H9 (cell line): ENCODE data around the gene KLHL3. TPM values are rescaled to one million over a fixed set of nuclear protein-coding genes. Genes with fewer than 3 reads are reported as not detected.

Experiments used
- DNase-seq: peaks from one replicate; pipeline ENCODE4 v3.0.0-alpha.2; 2017
- H2AFZ ChIP-seq: one replicate; pipeline ENCODE4 v1.6.1; 2013; ENCODE audit warnings: mild to moderate bottlenecking, low read length, control low read depth, moderate library complexity
- H2AK5ac ChIP-seq: 2 replicates; pipeline ENCODE4 v1.6.1; 2013; ENCODE audit warnings: low read length, control low read depth, mixed read lengths; ENCODE audit not compliant: insufficient read length
- H2BK120ac ChIP-seq: one replicate; pipeline ENCODE4 v1.6.1; 2013; ENCODE audit warnings: low read depth, mild to moderate bottlenecking, low read length, control low read depth, inconsistent platforms; ENCODE audit not compliant: poor library complexity, severe bottlenecking
- H2BK12ac ChIP-seq: 2 replicates; pipeline ENCODE4 v1.6.1; 2013; ENCODE audit warnings: low read length, control low read depth, mixed read lengths, low read depth; ENCODE audit not compliant: insufficient read length
- H2BK15ac ChIP-seq: 2 replicates; pipeline ENCODE4 v1.6.1; 2013; ENCODE audit warnings: low read depth, low read length, control low read depth
- H2BK20ac ChIP-seq: one replicate; pipeline ENCODE4 v1.6.1; 2013; ENCODE audit warnings: low read depth, mild to moderate bottlenecking, low read length, control low read depth, inconsistent platforms; ENCODE audit not compliant: poor library complexity, severe bottlenecking
- H2BK5ac ChIP-seq: 2 replicates; pipeline ENCODE4 v1.6.1; 2013; ENCODE audit warnings: low read length, control low read depth, mixed read lengths; ENCODE audit not compliant: insufficient read length
- H3K14ac ChIP-seq: 2 replicates; pipeline ENCODE4 v1.6.1; 2013; ENCODE audit warnings: low read length, control low read depth; ENCODE audit not compliant: insufficient read depth
- H3K18ac ChIP-seq: 2 replicates; pipeline ENCODE4 v1.6.1; 2013; ENCODE audit warnings: low read depth, mild to moderate bottlenecking, mixed read lengths, low read length, control low read depth; ENCODE audit not compliant: insufficient read length
- H3K23ac ChIP-seq: 2 replicates; pipeline ENCODE4 v1.6.1; 2013; ENCODE audit warnings: low read length, control low read depth, mixed read lengths, low read depth; ENCODE audit not compliant: insufficient read length
- H3K23me2 ChIP-seq: 2 replicates; pipeline ENCODE4 v1.6.1; 2013; ENCODE audit warnings: low read depth, mild to moderate bottlenecking, mixed read lengths, low read length, control low read depth; ENCODE audit not compliant: insufficient read length, poor library complexity, severe bottlenecking
- H3K27ac ChIP-seq: 2 replicates; pipeline ENCODE4 v1.5.1; 2013; ENCODE audit warnings: low read length, control low read depth, mixed read lengths, low read depth; ENCODE audit not compliant: insufficient read length
- H3K27me3 ChIP-seq: 2 replicates; pipeline ENCODE4 v1.6.1; 2013; ENCODE audit warnings: low read length, control low read depth, inconsistent platforms; ENCODE audit not compliant: insufficient read depth
- H3K4ac ChIP-seq: 2 replicates; pipeline ENCODE4 v1.6.1; 2013; ENCODE audit warnings: low read depth, mild to moderate bottlenecking, control low read depth, inconsistent platforms, low read length, moderate library complexity
- H3K4me1 ChIP-seq: 2 replicates; pipeline ENCODE4 v1.6.1; 2013; ENCODE audit warnings: low read length, control low read depth, inconsistent platforms; ENCODE audit not compliant: insufficient read depth
- H3K4me2 ChIP-seq: 2 replicates; pipeline ENCODE4 v1.6.1; 2013; ENCODE audit warnings: low read length, control low read depth, mixed read lengths; ENCODE audit not compliant: insufficient read length, insufficient read depth
- H3K56ac ChIP-seq: 2 replicates; pipeline ENCODE4 v1.6.1; 2013; ENCODE audit warnings: low read depth, mild to moderate bottlenecking, mixed read lengths, low read length, control low read depth; ENCODE audit not compliant: insufficient read length
- H3K79me1 ChIP-seq: 2 replicates; pipeline ENCODE4 v1.6.1; 2013; ENCODE audit warnings: low read depth, mild to moderate bottlenecking, moderate library complexity, low read length, control low read depth, inconsistent platforms; ENCODE audit not compliant: insufficient read depth, poor library complexity, severe bottlenecking
- H3K79me2 ChIP-seq: 2 replicates; pipeline ENCODE4 v1.6.1; 2013; ENCODE audit warnings: low read length, control low read depth, inconsistent platforms; ENCODE audit not compliant: insufficient read depth
- H3K9ac ChIP-seq: 2 replicates; pipeline ENCODE4 v1.6.1; 2013; ENCODE audit warnings: low read length, control low read depth, mixed read lengths; ENCODE audit not compliant: insufficient read length; ENCODE audit errors: extremely low read depth
- H3K9me3 ChIP-seq: one replicate; pipeline ENCODE4 v1.6.1; 2013; ENCODE audit warnings: low read depth, low read length, inconsistent platforms; ENCODE audit not compliant: control insufficient read depth
- H3T11ph ChIP-seq: one replicate; pipeline ENCODE4 v1.6.1; 2013; ENCODE audit warnings: mild to moderate bottlenecking, low read length, control low read depth, inconsistent platforms
- H4K20me1 ChIP-seq: one replicate; pipeline ENCODE4 v1.6.1; 2013; ENCODE audit not compliant: control insufficient read depth, insufficient read length, insufficient read depth
- H4K5ac ChIP-seq: 2 replicates; pipeline ENCODE4 v1.6.1; 2013; ENCODE audit warnings: low read depth, mild to moderate bottlenecking, mixed read lengths, low read length, control low read depth; ENCODE audit not compliant: insufficient read length
- H4K8ac ChIP-seq: replicated peaks from 2 replicates; pipeline ENCODE4 v1.6.1; 2013; ENCODE audit warnings: low read length, control low read depth, mixed read lengths, low read depth; ENCODE audit not compliant: insufficient read length
- H4K91ac ChIP-seq: 2 replicates; pipeline ENCODE4 v1.6.1; 2013; ENCODE audit warnings: low read depth, mild to moderate bottlenecking, moderate library complexity, mixed read lengths, low read length, control low read depth; ENCODE audit not compliant: insufficient read length
- H3K27ac Mint-ChIP-seq, 3 experiments: 2 replicates in 2 of 3; 3 replicates in 1 of 3; pipeline ENCODE4 v1.8.0; 2020 to 2021; ENCODE audit warnings: mixed read lengths in 3 of 3, mild to moderate bottlenecking in 1 of 3, moderate library complexity in 1 of 3
- H3K27me3 Mint-ChIP-seq: 2 replicates; pipeline ENCODE4 v1.8.0; 2021; ENCODE audit warnings: low read depth, mild to moderate bottlenecking, moderate library complexity, mixed read lengths
- H3K36me3 Mint-ChIP-seq, 3 experiments: 2 replicates in 2 of 3; 3 replicates in 1 of 3; pipeline ENCODE4 v1.8.0; 2020 to 2021; ENCODE audit warnings: low read depth in 3 of 3, mixed read lengths in 3 of 3; ENCODE audit not compliant: insufficient read depth in 1 of 3
- H3K4me1 Mint-ChIP-seq, 2 experiments: 2 replicates each; pipeline ENCODE4 v1.8.0; 2020; ENCODE audit warnings: mixed read lengths in 2 of 2
- H3K4me3 Mint-ChIP-seq, 2 experiments: 2 replicates in 1 of 2; 3 replicates in 1 of 2; pipeline ENCODE4 v1.8.0; 2020 to 2021; ENCODE audit warnings: mild to moderate bottlenecking in 2 of 2, mixed read lengths in 2 of 2, moderate library complexity in 1 of 2
- H3K9me3 Mint-ChIP-seq, 2 experiments: 2 replicates in 1 of 2; 3 replicates in 1 of 2; pipeline ENCODE4 v1.8.0; 2020; ENCODE audit warnings: mild to moderate bottlenecking in 2 of 2, mixed read lengths in 2 of 2, moderate library complexity in 1 of 2
- WGBS: extraction: QIAGEN DNeasy Blood & Tissue Kit; methylation state at CpG from one replicate; pipeline ENCODE4 v1.1.7; 2013; ENCODE audit warnings: missing lambda C conversion rate, low lambda C conversion rate, mixed read lengths; ENCODE audit not compliant: insufficient read length; ENCODE audit errors: extremely low coverage; 5-methylcytosine and 5-hydroxymethylcytosine counted together
- total RNA-seq: library from RNA; stranded (reverse); gene quantifications from 2 replicates; pipeline ENCODE4 v1.2.1, GENCODE V29; 2021
- TF ChIP-seq, protein P1 (sequence below): fragments of 200-600 bp; sonication (generic); conservative IDR thresholded peaks from 3 replicates; pipeline ENCODE4 v1.8.0; 2021; ENCODE audit warnings: antibody characterized with exemption, mild to moderate bottlenecking

Gene KLHL3
- total RNA-seq, 1 experiment from 2014 or later = 12.8 TPM

GRCh38 chr5:137596941-137597340 lies 138.9 kb downstream of the KLHL3 start:
- no peak overlapping the region for H4K91ac ChIP-seq
- Mint-ChIP-seq H3K36me3 (no peaks in the 10 kb centered on the region), H3K4me3 (no peak overlapping the region), H3K4me1 (no peaks in the 10 kb centered on the region), H3K27me3 (peaks cover 28% of the 10 kb centered on the region), H3K9me3 (peaks cover 3 to 4% of the 10 kb centered on the region in 2 experiments; a peak in 2 of 5 replicates), H3K27ac (no peak overlapping the region)
- TF ChIP-seq, protein P1, sequence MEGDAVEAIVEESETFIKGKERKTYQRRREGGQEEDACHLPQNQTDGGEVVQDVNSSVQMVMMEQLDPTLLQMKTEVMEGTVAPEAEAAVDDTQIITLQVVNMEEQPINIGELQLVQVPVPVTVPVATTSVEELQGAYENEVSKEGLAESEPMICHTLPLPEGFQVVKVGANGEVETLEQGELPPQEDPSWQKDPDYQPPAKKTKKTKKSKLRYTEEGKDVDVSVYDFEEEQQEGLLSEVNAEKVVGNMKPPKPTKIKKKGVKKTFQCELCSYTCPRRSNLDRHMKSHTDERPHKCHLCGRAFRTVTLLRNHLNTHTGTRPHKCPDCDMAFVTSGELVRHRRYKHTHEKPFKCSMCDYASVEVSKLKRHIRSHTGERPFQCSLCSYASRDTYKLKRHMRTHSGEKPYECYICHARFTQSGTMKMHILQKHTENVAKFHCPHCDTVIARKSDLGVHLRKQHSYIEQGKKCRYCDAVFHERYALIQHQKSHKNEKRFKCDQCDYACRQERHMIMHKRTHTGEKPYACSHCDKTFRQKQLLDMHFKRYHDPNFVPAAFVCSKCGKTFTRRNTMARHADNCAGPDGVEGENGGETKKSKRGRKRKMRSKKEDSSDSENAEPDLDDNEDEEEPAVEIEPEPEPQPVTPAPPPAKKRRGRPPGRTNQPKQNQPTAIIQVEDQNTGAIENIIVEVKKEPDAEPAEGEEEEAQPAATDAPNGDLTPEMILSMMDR = no peak
- H3K79me1 ChIP-seq = no peaks in the 10 kb centered on the region
- H3K56ac ChIP-seq = no peak overlapping the region
- no peak overlapping the region for H2BK5ac ChIP-seq
- no peak overlapping the region for H3K23ac ChIP-seq
- no peak overlapping the region for H2BK15ac ChIP-seq
- no peaks in the 10 kb centered on the region for H3K9me3 ChIP-seq
- DNase-seq = no peak
- no peak overlapping the region for H2BK120ac ChIP-seq
- no peak overlapping the region for H3K18ac ChIP-seq
- H2AK5ac ChIP-seq = no peak overlapping the region
- H2AFZ ChIP-seq = no peak overlapping the region
- H3T11ph ChIP-seq = no peak overlapping the region
- no peaks in the 10 kb centered on the region for H4K20me1 ChIP-seq
- no CpG with 5 or more reads among the region's 3 CpGs for WGBS
- H3K27ac ChIP-seq = no peak overlapping the region
- H3K14ac ChIP-seq = no peak overlapping the region
- H3K9ac ChIP-seq = no peak overlapping the region
- H4K8ac ChIP-seq = no peak overlapping the region
- no peak overlapping the region for H2BK20ac ChIP-seq
- no peak overlapping the region for H2BK12ac ChIP-seq
- no peak overlapping the region for H3K4ac ChIP-seq
- H3K23me2 ChIP-seq = no peaks in the 10 kb centered on the region
- H3K79me2 ChIP-seq = no peaks in the 10 kb centered on the region
- no peak overlapping the region for H4K5ac ChIP-seq
- no peaks in the 10 kb centered on the region for H3K27me3 ChIP-seq
- no peak overlapping the region for H3K4me2 ChIP-seq
- H3K4me1 ChIP-seq = no peaks in the 10 kb centered on the region
